ENCODE measurements around the gene CMTM5.

GRCh38 chr14:23386999-23387398 is 10.2 kb downstream of the CMTM5 start:
- no peak for TF ChIP-seq POLR2AphosphoS5 (IDR thresholded peaks at IDR 0.05)
- TF ChIP-seq EP300 (IDR thresholded peaks at IDR 0.05) = no peak
- TF ChIP-seq POLR2A (IDR thresholded peaks at IDR 0.05) = no peak

All from upper lobe of left lung (tissue), 4 donors.